A549 (cell line): ENCODE data around the gene ZDHHC11.

ENCODE experiments used
- CEBPB ChIP-seq, 2 experiments: fragments of >200 bp in 1 of 2; sonication (Bioruptor Twin) in 1 of 2; formaldehyde crosslinking in 1 of 2; IDR thresholded peaks; 2 replicates each; pipeline ENCODE4 v1.6.1; 2012 to 2016
- CHD4 ChIP-seq: fragments of 200-600 bp; sonication (generic); IDR thresholded peaks from 2 replicates; pipeline ENCODE4 v1.6.1; 2016; ENCODE audit warnings: antibody characterized with exemption, mild to moderate bottlenecking, borderline replicate concordance
- CTCF ChIP-seq: fragments of >200 bp; sonication (Bioruptor Twin); formaldehyde crosslinking; IDR thresholded peaks from 3 replicates; pipeline ENCODE4 v1.5.1; 2016
- EP300 ChIP-seq, 2 experiments: fragments of >200 bp; sonication (Bioruptor Twin); formaldehyde crosslinking; IDR thresholded peaks; 2 replicates in 1 of 2; 3 replicates in 1 of 2; pipeline ENCODE4 v1.6.1; 2016 to 2017
- MAFK ChIP-seq: fragments of 450-650 bp; IDR thresholded peaks from 2 replicates; pipeline ENCODE4 v1.6.1; 2014; ENCODE audit not compliant: partially characterized antibody
- MYC ChIP-seq: IDR thresholded peaks from 2 replicates; pipeline ENCODE4 v1.6.1; 2012; ENCODE audit warnings: mild to moderate bottlenecking, inconsistent platforms, low read length, improper control_type of control experiment, borderline replicate concordance
- POLR2A ChIP-seq: IDR thresholded peaks from 2 replicates; pipeline ENCODE4 v1.6.1; 2012; ENCODE audit warnings: mild to moderate bottlenecking, low read length
- RAD21 ChIP-seq, 2 experiments: fragments of >200 bp in 1 of 2; sonication (Bioruptor Twin) in 1 of 2; formaldehyde crosslinking in 1 of 2; IDR thresholded peaks in 1 of 2; conservative IDR thresholded peaks in 1 of 2; 2 replicates in 1 of 2; 3 replicates in 1 of 2; pipeline ENCODE4 v1.6.1; 2012 to 2018; ENCODE audit warnings: inconsistent platforms in 1 of 2
- RARB ChIP-seq: fragments of 250-450 bp; sonication (Bioruptor Pico); IDR thresholded peaks from 2 replicates; pipeline ENCODE4 v1.8.0; 2021; ENCODE audit warnings: mild to moderate bottlenecking, moderate library complexity
- RFX5 ChIP-seq: fragments of 450-650 bp; IDR thresholded peaks from 2 replicates; pipeline ENCODE4 v1.7.1; 2014; ENCODE audit warnings: antibody characterized with exemption, mild to moderate bottlenecking, moderate library complexity
- USF2 ChIP-seq: fragments of 450-650 bp; IDR thresholded peaks from 2 replicates; pipeline ENCODE4 v1.6.1; 2014; ENCODE audit warnings: antibody characterized with exemption
- ZC3H11A ChIP-seq: fragments of 450-650 bp; IDR thresholded peaks from 2 replicates; pipeline ENCODE4 v1.6.1; 2014; ENCODE audit warnings: antibody characterized with exemption, mild to moderate bottlenecking
- ZFP36 ChIP-seq: fragments of 450-650 bp; IDR thresholded peaks from 2 replicates; pipeline ENCODE4 v1.6.1; 2014; ENCODE audit warnings: borderline replicate concordance; ENCODE audit not compliant: partially characterized antibody

- TF ChIP-seq RAD21 (conservative IDR thresholded peaks at IDR 0.05 in 1 of 2, IDR thresholded peaks at IDR 0.05 in 1 of 2): no peak
- TF ChIP-seq MAFK: no peak
- no peak for TF ChIP-seq CTCF
- TF ChIP-seq EP300 (IDR thresholded peaks at IDR 0.05): no peak
- no peak for TF ChIP-seq ZC3H11A
- TF ChIP-seq CEBPB (IDR thresholded peaks at IDR 0.05): no peak
- TF ChIP-seq ZFP36: no peak
- TF ChIP-seq RARB (CRISPR knock-in tag): no peak
- TF ChIP-seq POLR2A: no peak
- no peak for TF ChIP-seq MYC
- no peak for TF ChIP-seq RFX5
- TF ChIP-seq USF2: no peak
- TF ChIP-seq CHD4: no peak
Observed at GRCh38 chr5:885529-885928, 34.7 kb upstream of the ZDHHC11 start.
